ENCODE measurements around the gene LIMCH1.

GRCh38 chr4:41703785-41704184, 165.8 kb downstream of the LIMCH1 start:
- TF ChIP-seq CTCF (IDR thresholded peaks at IDR 0.05; ENCODE audit: control extremely low read depth in 1 of 3, insufficient read depth in 1 of 3, low read depth in 1 of 3, low read length in 3 of 3) (no peak), SUZ12 (IDR thresholded peaks at IDR 0.05; ENCODE audit: low read length) (no peak), GABPA (IDR thresholded peaks at IDR 0.05; ENCODE audit: borderline replicate concordance, insufficient read depth, low read length) (no peak), TEAD4 (IDR thresholded peaks at IDR 0.05; ENCODE audit: low read depth, low read length) (no peak), RAD21 (IDR thresholded peaks at IDR 0.05 in 1 of 2, conservative IDR thresholded peaks at IDR 0.05 in 1 of 2; ENCODE audit: low read depth in 2 of 2, low read length in 2 of 2) (no peak), ATF3 (IDR thresholded peaks at IDR 0.05; ENCODE audit: insufficient read depth, low read depth, low read length) (no peak), EGR1 (IDR thresholded peaks at IDR 0.05; ENCODE audit: borderline replicate concordance, low read depth, low read length) (no peak), YY1 (IDR thresholded peaks at IDR 0.05; ENCODE audit: low read depth, low read length) (no peak), SP1 (IDR thresholded peaks at IDR 0.05; ENCODE audit: low read depth, low read length) (no peak)
